Uterus (tissue), 4 donors: ENCODE data around the gene NPFF. TPM values are rescaled to one million over a fixed set of nuclear protein-coding genes. Genes with fewer than 3 reads are reported as not detected.
A peak's percentile ranks its signal among the peaks of the same experiment; 100 is the strongest.

Experiments used
- DNase-seq, 2 donors: peaks; one replicate each; pipeline ENCODE4 v3.0.0-alpha.2; 2019 to 2020
- H3K27ac ChIP-seq, 2 donors: fragments of 200-600 bp; sonication (generic); 1 replicate in 1 of 2; 2 replicates in 1 of 2; pipeline ENCODE4 v1.5.1; 2016 to 2018
- H3K27me3 ChIP-seq, 2 donors: fragments of 200-600 bp; sonication (generic); one replicate each; pipeline ENCODE4 v1.5.1; 2018 to 2019; ENCODE audit warnings: control low read depth in 1 of 2
- H3K36me3 ChIP-seq, 2 donors: fragments of 200-600 bp; sonication (generic); one replicate each; pipeline ENCODE4 v1.5.1; 2019; ENCODE audit warnings: control low read depth in 1 of 2
- H3K4me1 ChIP-seq, 2 donors: fragments of 200-600 bp; sonication (generic); one replicate each; pipeline ENCODE4 v1.5.1; 2018 to 2019; ENCODE audit warnings: control low read depth in 1 of 2
- H3K4me3 ChIP-seq, 2 donors: fragments of 200-600 bp; sonication (generic); 1 replicate in 1 of 2; 2 replicates in 1 of 2; pipeline ENCODE4 v1.5.1; 2018 to 2019; ENCODE audit warnings: mild to moderate bottlenecking in 1 of 2
- H3K9me3 ChIP-seq, 2 donors: fragments of 200-600 bp; sonication (generic); one replicate each; pipeline ENCODE4 v1.5.1; 2019; ENCODE audit warnings: control low read depth in 1 of 2
- POLR2A ChIP-seq, 2 donors: fragments of 450-650 bp; IDR thresholded peaks; one replicate each; pipeline ENCODE4 v1.6.1; 2016; ENCODE audit warnings: antibody characterized with exemption in 2 of 2, mild to moderate bottlenecking in 1 of 2, moderate library complexity in 1 of 2
- intact Hi-C: fragments of 100-400 bp; cut with DNase I; formaldehyde crosslinking; loops from one replicate; pipeline ENCODE4 v1.15.1; 2023; ENCODE audit warnings: low total_unique reads
- total RNA-seq, 4 donors: library from RNA; depleted of rRNA in 3 of 4; stranded (reverse); fragments of >200 nt in 3 of 4; gene quantifications; one replicate each; pipeline versions ENCODE4 v1.1.0 to v1.2.4, GENCODE V29; 2014 to 2023
- TF ChIP-seq, protein P1 (sequence below), 4 experiments: fragments of 200-600 bp in 2 of 4; fragments of 450-650 bp in 2 of 4; sonication (generic) in 2 of 4; IDR thresholded peaks; one replicate each; pipeline ENCODE4 v1.5.1; 2016 to 2019; ENCODE audit warnings: antibody characterized with exemption in 4 of 4, mild to moderate bottlenecking in 2 of 4, moderate library complexity in 1 of 4
- donor health status: DM: yes; HTN: yes; CAD: no.

The NPFF gene
- total RNA-seq, 4 donors from 2014 or later = not detected

GRCh38 chr12:53502331-53502730 lies 5.0 kb downstream of the NPFF start:
- intact Hi-C loops = loop anchor here (10.0 kb wide), 1 partner anchor 48 kb away; the partner anchor contains the start of gene PCBP2
- Histone ChIP-seq H3K27ac (peak overlapping the region; percentile 96 to 99), H3K27me3 (no peaks in the 10 kb centered on the region), H3K4me1 (peaks cover 0 to 19% of the 10 kb centered on the region in 2 donors), H3K36me3 (no peaks in the 10 kb centered on the region), H3K4me3 (peak overlapping the region in 1 of 2 donors; percentile 72), H3K9me3 (no peaks in the 10 kb centered on the region)
- DNase-seq = peak; percentile 55 to 67
- TF ChIP-seq POLR2A (IDR thresholded peaks at IDR 0.05) = no peak
- TF ChIP-seq, protein P1, sequence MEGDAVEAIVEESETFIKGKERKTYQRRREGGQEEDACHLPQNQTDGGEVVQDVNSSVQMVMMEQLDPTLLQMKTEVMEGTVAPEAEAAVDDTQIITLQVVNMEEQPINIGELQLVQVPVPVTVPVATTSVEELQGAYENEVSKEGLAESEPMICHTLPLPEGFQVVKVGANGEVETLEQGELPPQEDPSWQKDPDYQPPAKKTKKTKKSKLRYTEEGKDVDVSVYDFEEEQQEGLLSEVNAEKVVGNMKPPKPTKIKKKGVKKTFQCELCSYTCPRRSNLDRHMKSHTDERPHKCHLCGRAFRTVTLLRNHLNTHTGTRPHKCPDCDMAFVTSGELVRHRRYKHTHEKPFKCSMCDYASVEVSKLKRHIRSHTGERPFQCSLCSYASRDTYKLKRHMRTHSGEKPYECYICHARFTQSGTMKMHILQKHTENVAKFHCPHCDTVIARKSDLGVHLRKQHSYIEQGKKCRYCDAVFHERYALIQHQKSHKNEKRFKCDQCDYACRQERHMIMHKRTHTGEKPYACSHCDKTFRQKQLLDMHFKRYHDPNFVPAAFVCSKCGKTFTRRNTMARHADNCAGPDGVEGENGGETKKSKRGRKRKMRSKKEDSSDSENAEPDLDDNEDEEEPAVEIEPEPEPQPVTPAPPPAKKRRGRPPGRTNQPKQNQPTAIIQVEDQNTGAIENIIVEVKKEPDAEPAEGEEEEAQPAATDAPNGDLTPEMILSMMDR (IDR thresholded peaks at IDR 0.05) = no peak

GRCh38 chr12:53501615-53502181 lies 5.6 kb downstream of the NPFF start:
- H3K36me3 ChIP-seq = no peaks in the 10 kb centered on the region
- peak in 1 of 2 donors; percentile 41 for DNase-seq
- no peaks in the 10 kb centered on the region for H3K27me3 ChIP-seq
- TF ChIP-seq, protein P1 (IDR thresholded peaks at IDR 0.05) = no peak
- no peak for TF ChIP-seq POLR2A (IDR thresholded peaks at IDR 0.05)
- H3K9me3 ChIP-seq = no peaks in the 10 kb centered on the region
- peaks cover 0 to 19% of the 10 kb centered on the region in 2 donors for H3K4me1 ChIP-seq
- intact Hi-C loops = loop anchor here (10.0 kb wide), 1 partner anchor 47 kb away; the partner anchor contains the start of gene PCBP2
- peak overlapping the region; percentile 96 to 99 for H3K27ac ChIP-seq
- peak overlapping the region; percentile 68 to 72 for H3K4me3 ChIP-seq

GRCh38 chr12:53500776-53501614 lies 6.3 kb downstream of the NPFF start, which contains the start of gene TARBP2:
Gene TARBP2 (plus strand): TSS chr12:53501283. CDS start chr12:53501409, 126 bp downstream.
- Histone ChIP-seq H3K4me1 (peaks cover 0 to 19% of the 10 kb centered on the region in 2 donors), H3K9me3 (no peaks in the 10 kb centered on the region), H3K27ac (peak within 1 kb of the TSS; percentile 96 to 99), H3K4me3 (peak within 1 kb of the TSS; percentile 68 to 72), H3K36me3 (no peaks in the 10 kb centered on the region), H3K27me3 (no peaks in the 10 kb centered on the region)
- peak; percentile 20 to 74 for TF ChIP-seq POLR2A (IDR thresholded peaks at IDR 0.05)
- TF ChIP-seq, protein P1 (IDR thresholded peaks at IDR 0.05) = peak in 3 of 4 experiments; percentile 4 to 19 (median 18)
- intact Hi-C loops = loop anchor here (10.0 kb wide), 1 partner anchor 46 kb away; the partner anchor contains the start of gene PCBP2
- DNase-seq = peak; percentile 99 to 100

DNA sequence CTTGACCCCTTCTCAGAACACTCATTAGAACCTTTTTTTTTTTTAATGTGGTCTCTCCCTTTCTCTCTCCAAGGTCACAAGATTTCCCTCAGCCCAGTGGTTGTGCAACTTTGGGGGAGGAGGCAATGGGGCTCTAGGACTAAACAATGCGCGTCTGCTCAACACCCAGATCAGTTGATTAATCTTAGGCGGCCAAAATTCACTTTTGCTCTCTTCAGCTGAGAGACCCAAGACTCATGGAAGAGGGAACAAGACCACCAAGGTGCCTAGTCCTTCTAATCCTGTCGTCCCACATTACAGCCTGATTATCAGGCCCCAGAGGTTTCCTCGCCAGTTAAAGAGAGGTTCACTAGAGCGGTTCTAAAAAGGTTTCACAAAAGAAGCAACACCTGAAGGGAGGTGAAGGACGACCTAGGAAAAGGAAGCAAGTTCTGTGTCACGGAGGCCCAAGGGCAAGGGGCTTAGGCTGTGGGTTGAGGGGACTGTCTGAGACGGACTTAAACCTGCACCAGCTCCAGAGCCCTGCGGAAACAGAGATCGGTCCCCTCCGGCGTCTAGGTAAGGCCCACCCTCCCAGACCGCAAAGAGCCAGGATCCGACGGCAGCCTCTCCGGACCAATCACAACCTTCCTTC lies 7.0 kb downstream of the NPFF start:
- Histone ChIP-seq H3K4me1 (peaks cover 0 to 14% of the 10 kb centered on the region in 2 donors), H3K36me3 (no peaks in the 10 kb centered on the region), H3K9me3 (no peaks in the 10 kb centered on the region), H3K4me3 (peak overlapping the region; percentile 68 to 72), H3K27me3 (no peaks in the 10 kb centered on the region), H3K27ac (peak overlapping the region; percentile 96 to 99)
- peak; percentile 79 to 84 for DNase-seq
- peak; percentile 91 to 96 for TF ChIP-seq POLR2A (IDR thresholded peaks at IDR 0.05)
- TF ChIP-seq, protein P1 (IDR thresholded peaks at IDR 0.05) = peak in 1 of 4 experiments; percentile 9
- intact Hi-C loops = loop anchor here (10.0 kb wide), 1 partner anchor 45 kb away; the partner anchor contains the start of gene PCBP2
